ENCODE data around the gene PRSS37. TPM values are rescaled to one million over a fixed set of nuclear protein-coding genes. Genes with fewer than 3 reads are reported as not detected.

PRSS37 gene
- total and polyA plus RNA-seq, 2 of the 13 experiments (the other 11 are each of a cell fraction or from before 2014, with no cell fraction given), result not detected

DNA sequence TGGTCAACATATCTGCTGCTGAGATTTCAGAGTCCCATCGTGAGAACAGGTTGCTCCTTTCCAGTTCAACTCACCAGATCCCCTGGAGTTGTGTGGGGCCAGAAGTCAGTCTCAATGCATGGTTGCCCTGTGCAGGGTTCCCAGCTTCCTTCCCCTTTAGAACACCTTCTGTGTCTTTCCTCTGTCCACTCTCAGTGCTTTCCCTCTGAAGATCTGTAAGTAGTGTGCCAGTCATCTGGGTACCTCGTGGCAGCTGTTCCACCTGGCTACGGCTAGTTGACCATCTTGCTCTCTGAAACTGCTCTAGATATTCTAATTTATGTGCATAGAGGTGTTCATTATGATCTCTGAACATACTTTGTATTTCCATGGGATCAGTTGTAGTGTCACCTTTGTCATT, 36.1 kb upstream of the PRSS37 start:
- Histone ChIP-seq H3K4me3 (replicated peaks in 1 of 3; ENCODE audit: insufficient read depth in 1 of 3, low read depth in 2 of 3, low read length in 3 of 3) (no peak overlapping the region), H3K9me3 (ENCODE audit: low read length) (no peaks in the 10 kb centered on the region), H3K36me3 (replicated peaks in 1 of 2; ENCODE audit: control insufficient read depth in 1 of 2, insufficient read depth in 2 of 2, low read length in 2 of 2) (no peaks in the 10 kb centered on the region), H3K27ac (ENCODE audit: extremely low read length, insufficient read depth, low read length) (no peak overlapping the region), H3K27me3 (ENCODE audit: control insufficient read depth in 1 of 2, insufficient read depth in 2 of 2, low read length in 2 of 2) (no peaks in the 10 kb centered on the region), H3K4me2 (ENCODE audit: low read depth, low read length) (no peak overlapping the region), H3K9ac (ENCODE audit: insufficient read depth, low read depth, low read length) (no peak overlapping the region), H4K20me1 (ENCODE audit: insufficient read depth, low read length) (no peaks in the 10 kb centered on the region), H3K4me1 (ENCODE audit: insufficient read depth, low read length) (no peaks in the 10 kb centered on the region), H2AFZ (ENCODE audit: low read length) (no peak overlapping the region), H3K79me2 (ENCODE audit: insufficient read depth, low read length) (no peaks in the 10 kb centered on the region)
- TF ChIP-seq ZNF3 (CRISPR knock-in tag; IDR thresholded peaks at IDR 0.05), result no peak
- POLR2A ChIA-PET, result no interaction called here
- DNase-seq (ENCODE audit: low spot score) (no peak), FAIRE-seq (no peak), ATAC-seq (no peak)
- WGBS (ENCODE audit: low lambda C conversion rate), result 29% methylated on average over 3 of the region's 3 CpGs
- CTCF ChIA-PET (ENCODE audit: low intra/inter-chr PET ratio, low total read pairs), result no interaction called here
- BruUV-seq (replicated peaks), result no TSS peak
- in situ Hi-C loops (cut with HindIII; ENCODE audit: extremely low pct_ligation_motif_present, low pct_unique_long_range_greater_than_20kb), result no loop called here
- intact Hi-C loops (cut with micrococcal nuclease; ENCODE audit: unreplicated experiment), result no loop called here

DNA sequence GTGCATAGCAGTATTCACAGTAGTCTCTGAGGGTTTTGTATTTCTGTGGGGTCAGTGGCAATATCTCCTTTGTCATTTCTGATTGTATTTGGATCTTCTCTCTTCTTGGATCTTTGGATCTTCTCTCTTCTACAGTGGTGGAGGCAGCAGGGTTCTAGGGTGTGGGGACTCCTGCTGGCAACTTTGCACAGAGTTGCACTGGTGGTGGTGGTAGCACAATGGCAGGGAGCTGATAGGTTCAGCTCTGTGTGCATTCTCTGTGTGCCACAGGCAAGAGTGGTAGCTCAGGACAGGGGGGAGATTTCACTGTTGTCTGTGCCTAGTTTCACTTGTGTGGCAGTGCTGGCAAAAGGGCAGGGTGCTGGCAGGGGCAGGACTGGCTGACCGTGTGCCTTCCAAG, 35.1 kb upstream of the PRSS37 start:
- Histone ChIP-seq H3K4me1 (ENCODE audit: insufficient read depth, low read length) (no peaks in the 10 kb centered on the region), H3K27me3 (ENCODE audit: control insufficient read depth in 1 of 2, insufficient read depth in 2 of 2, low read length in 2 of 2) (no peaks in the 10 kb centered on the region), H3K4me3 (replicated peaks in 1 of 3; ENCODE audit: insufficient read depth in 1 of 3, low read depth in 2 of 3, low read length in 3 of 3) (no peak overlapping the region), H4K20me1 (ENCODE audit: insufficient read depth, low read length) (no peaks in the 10 kb centered on the region), H2AFZ (ENCODE audit: low read length) (no peak overlapping the region), H3K4me2 (ENCODE audit: low read depth, low read length) (no peak overlapping the region), H3K27ac (ENCODE audit: extremely low read length, insufficient read depth, low read length) (no peak overlapping the region), H3K79me2 (ENCODE audit: insufficient read depth, low read length) (no peaks in the 10 kb centered on the region), H3K36me3 (replicated peaks in 1 of 2; ENCODE audit: control insufficient read depth in 1 of 2, insufficient read depth in 2 of 2, low read length in 2 of 2) (no peaks in the 10 kb centered on the region), H3K9me3 (ENCODE audit: low read length) (no peaks in the 10 kb centered on the region), H3K9ac (ENCODE audit: insufficient read depth, low read depth, low read length) (no peak overlapping the region)
- WGBS (ENCODE audit: low lambda C conversion rate), result 25% methylated on average over 1 of the region's 1 CpG
- DNase-seq (ENCODE audit: low spot score) (no peak), FAIRE-seq (no peak), ATAC-seq (no peak)
- in situ Hi-C loops (cut with HindIII; ENCODE audit: extremely low pct_ligation_motif_present, low pct_unique_long_range_greater_than_20kb), result no loop called here
- CTCF ChIA-PET (ENCODE audit: low intra/inter-chr PET ratio, low total read pairs), result no interaction called here
- BruUV-seq (replicated peaks), result no TSS peak
- intact Hi-C loops (cut with micrococcal nuclease; ENCODE audit: unreplicated experiment), result no loop called here
- TF ChIP-seq AKAP8 (CRISPR knock-in tag; IDR thresholded peaks at IDR 0.05) (no peak), ZNF547 (CRISPR knock-in tag; IDR thresholded peaks at IDR 0.05) (no peak)
- TF ChIP-seq, protein P1, sequence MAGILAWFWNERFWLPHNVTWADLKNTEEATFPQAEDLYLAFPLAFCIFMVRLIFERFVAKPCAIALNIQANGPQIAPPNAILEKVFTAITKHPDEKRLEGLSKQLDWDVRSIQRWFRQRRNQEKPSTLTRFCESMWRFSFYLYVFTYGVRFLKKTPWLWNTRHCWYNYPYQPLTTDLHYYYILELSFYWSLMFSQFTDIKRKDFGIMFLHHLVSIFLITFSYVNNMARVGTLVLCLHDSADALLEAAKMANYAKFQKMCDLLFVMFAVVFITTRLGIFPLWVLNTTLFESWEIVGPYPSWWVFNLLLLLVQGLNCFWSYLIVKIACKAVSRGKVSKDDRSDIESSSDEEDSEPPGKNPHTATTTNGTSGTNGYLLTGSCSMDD (CRISPR knock-in tag; IDR thresholded peaks at IDR 0.05), result no peak
- POLR2A ChIA-PET, result no interaction called here

Measured in HepG2 (cell line).